H1 (cell line): ENCODE measurements around the gene ARHGAP10. TPM values are rescaled to one million over a fixed set of nuclear protein-coding genes. Genes with fewer than 3 reads are reported as not detected.

Experiments
- CTCF ChIA-PET: fragments of 300-600 bp; sonication (Branson Sonifier 250); formaldehyde crosslinking; loops from one replicate; lab custom pipeline; 2021; ENCODE audit not compliant: partially characterized antibody; lab: Charles Lee
- POLR2A ChIA-PET: fragments of 300-600 bp; sonication (Branson Sonifier 250); formaldehyde crosslinking; loops from one replicate; lab custom pipeline; 2021; ENCODE audit warnings: inconsistent platforms; ENCODE audit not compliant: partially characterized antibody; lab: Charles Lee
- DNase-seq, 2 experiments: peaks; one replicate each; pipeline versions ENCODE4 v3.0.0 to v3.0.0-alpha.2; 2010 to 2022; ENCODE audit warnings: low spot score in 2 of 2, low read depth in 1 of 2, mixed read lengths in 1 of 2
- FAIRE-seq: peaks from 2 replicates; lab custom pipeline; 2011; peaks lifted over from hg19 to GRCh38; lab: Jason Lieb, UNC
- H2AFZ ChIP-seq: 2 replicates; pipeline ENCODE4 v1.8.1; 2012; ENCODE audit warnings: low read length, inconsistent platforms
- H2AK5ac ChIP-seq: 2 replicates; pipeline ENCODE4 v1.6.1; 2013; ENCODE audit warnings: low read depth, low read length
- H2BK120ac ChIP-seq: replicated peaks from 2 replicates; pipeline ENCODE3; 2013; ENCODE audit warnings: low read depth, low read length, inconsistent platforms
- H2BK12ac ChIP-seq: 2 replicates; pipeline ENCODE4 v1.6.1; 2013; ENCODE audit warnings: low read depth, low read length
- H2BK15ac ChIP-seq: 2 replicates; pipeline ENCODE4 v1.6.1; 2013; ENCODE audit warnings: low read length
- H2BK20ac ChIP-seq: 2 replicates; pipeline ENCODE4 v1.6.1; 2013; ENCODE audit warnings: low read length
- H2BK5ac ChIP-seq: 2 replicates; pipeline ENCODE4 v1.6.1; 2013; ENCODE audit warnings: low read depth, low read length
- H3K14ac ChIP-seq: 2 replicates; pipeline ENCODE4 v1.6.1; 2013; ENCODE audit warnings: inconsistent platforms; ENCODE audit not compliant: insufficient read length
- H3K18ac ChIP-seq: 2 replicates; pipeline ENCODE4 v1.6.1; 2013; ENCODE audit warnings: low read length; ENCODE audit errors: extremely low read depth
- H3K23ac ChIP-seq: 2 replicates; pipeline ENCODE4 v1.6.1; 2013; ENCODE audit warnings: inconsistent platforms; ENCODE audit not compliant: insufficient read length
- H3K23me2 ChIP-seq: 2 replicates; pipeline ENCODE4 v1.6.1; 2013; ENCODE audit warnings: low read depth, low read length
- H3K27ac ChIP-seq: 2 replicates; pipeline ENCODE4 v1.6.1; 2011; ENCODE audit warnings: low read depth, low read length, inconsistent platforms
- H3K27me3 ChIP-seq, 4 experiments: replicated peaks in 1 of 4; 1 replicate in 1 of 4; 2 replicates in 3 of 4; pipeline versions ENCODE4 v1.6.1 to v1.8.1; 2011 to 2013; ENCODE audit warnings: low read length in 3 of 4, mild to moderate bottlenecking in 3 of 4, inconsistent platforms in 2 of 4, mixed read lengths in 2 of 4, moderate library complexity in 1 of 4; ENCODE audit not compliant: control insufficient read depth in 3 of 4, insufficient read depth in 3 of 4; ENCODE audit errors: extremely low read depth in 1 of 4
- H3K36me3 ChIP-seq, 4 experiments: 2 replicates each; pipeline versions ENCODE4 v1.6.1 to v1.8.1; 2011 to 2013; ENCODE audit warnings: mild to moderate bottlenecking in 4 of 4, low read length in 3 of 4, moderate library complexity in 2 of 4, control low read depth in 1 of 4, inconsistent platforms in 1 of 4; ENCODE audit not compliant: insufficient read depth in 4 of 4, control insufficient read depth in 2 of 4
- H3K4ac ChIP-seq: replicated peaks from 2 replicates; pipeline ENCODE3; 2013; ENCODE audit warnings: low read length, low read depth, mixed read lengths, inconsistent platforms; ENCODE audit not compliant: insufficient read length
- H3K4me1 ChIP-seq, 4 experiments: replicated peaks in 1 of 4; 1 replicate in 1 of 4; 2 replicates in 3 of 4; pipeline versions ENCODE4 v1.6.1 to v1.8.1; 2011 to 2013; ENCODE audit warnings: low read length in 3 of 4, inconsistent platforms in 2 of 4, mixed read lengths in 1 of 4; ENCODE audit not compliant: insufficient read depth in 4 of 4, control insufficient read depth in 3 of 4
- H3K4me2 ChIP-seq, 2 experiments: 2 replicates each; pipeline versions ENCODE4 v1.6.1 to v1.8.1; 2011 to 2013; ENCODE audit warnings: low read depth in 2 of 2, low read length in 2 of 2, control low read depth in 1 of 2, inconsistent platforms in 1 of 2, mild to moderate bottlenecking in 1 of 2; ENCODE audit not compliant: insufficient read depth in 1 of 2
- H3K4me3 ChIP-seq, 4 experiments: fragments of 200-600, 300-600 bp in 1 of 4; sonication (generic), shearing (Covaris generic), sonication (Bioruptor Twin) in 1 of 4; 2 replicates each; pipeline versions ENCODE4 v1.5.1 to v1.8.1; 2011 to 2016; ENCODE audit warnings: low read length in 4 of 4, low read depth in 3 of 4, control low read depth in 2 of 4, inconsistent platforms in 2 of 4, mild to moderate bottlenecking in 2 of 4, mixed read lengths in 1 of 4, moderate library complexity in 1 of 4; ENCODE audit not compliant: insufficient read depth in 2 of 4; ENCODE audit errors: extremely low read depth in 1 of 4
- H3K56ac ChIP-seq: replicated peaks from 2 replicates; pipeline ENCODE3; 2013; ENCODE audit warnings: low read depth, mild to moderate bottlenecking, mixed read lengths, low read length, inconsistent platforms; ENCODE audit not compliant: insufficient read length
- H3K79me1 ChIP-seq: 2 replicates; pipeline ENCODE4 v1.6.1; 2013; ENCODE audit warnings: low read depth, low read length, control low read depth
- H3K79me2 ChIP-seq, 2 experiments: 2 replicates each; pipeline versions ENCODE4 v1.6.1 to v1.8.1; 2012 to 2013; ENCODE audit warnings: low read length in 2 of 2, mild to moderate bottlenecking in 2 of 2, inconsistent platforms in 1 of 2; ENCODE audit not compliant: insufficient read depth in 2 of 2, control insufficient read depth in 1 of 2
- H3K9ac ChIP-seq, 4 experiments: replicated peaks in 1 of 4; 1 replicate in 1 of 4; 2 replicates in 3 of 4; pipeline versions ENCODE4 v1.6.1 to v1.8.1; 2011 to 2013; ENCODE audit warnings: low read depth in 3 of 4, low read length in 3 of 4, control low read depth in 2 of 4, mild to moderate bottlenecking in 2 of 4, moderate library complexity in 2 of 4, inconsistent platforms in 1 of 4; ENCODE audit errors: extremely low read depth in 1 of 4
- H3K9me3 ChIP-seq, 2 experiments: 2 replicates each; pipeline versions ENCODE4 v1.6.1 to v1.8.1; 2012 to 2013; ENCODE audit warnings: mild to moderate bottlenecking in 2 of 2, moderate library complexity in 2 of 2, control low read depth in 1 of 2, inconsistent platforms in 1 of 2, low read depth in 1 of 2, low read length in 1 of 2, mixed read lengths in 1 of 2; ENCODE audit not compliant: insufficient read depth in 2 of 2
- H4K20me1 ChIP-seq, 2 experiments: replicated peaks in 1 of 2; 2 replicates each; pipeline versions ENCODE3 to v1.8.1; 2011 to 2013; ENCODE audit warnings: inconsistent platforms in 2 of 2, low read length in 2 of 2, mild to moderate bottlenecking in 1 of 2; ENCODE audit not compliant: insufficient read depth in 2 of 2, control insufficient read depth in 1 of 2
- H4K5ac ChIP-seq: 2 replicates; pipeline ENCODE4 v1.6.1; 2013; ENCODE audit warnings: low read length, low read depth, mixed read lengths, inconsistent platforms; ENCODE audit not compliant: insufficient read length
- H4K8ac ChIP-seq: 2 replicates; pipeline ENCODE4 v1.8.0; 2013; ENCODE audit warnings: mild to moderate bottlenecking, moderate library complexity, low read length, inconsistent platforms; ENCODE audit not compliant: insufficient read depth; ENCODE audit errors: extremely low read depth
- H4K91ac ChIP-seq: replicated peaks from 2 replicates; pipeline ENCODE3; 2013; ENCODE audit warnings: low read length, mixed read lengths, inconsistent platforms; ENCODE audit not compliant: insufficient read length
- BCL11A ChIP-seq, 2 experiments: IDR thresholded peaks; one replicate each; pipeline ENCODE4 v1.6.1; 2011; ENCODE audit warnings: low read depth in 2 of 2, low read length in 2 of 2, mild to moderate bottlenecking in 2 of 2
- CHD1 ChIP-seq: IDR thresholded peaks from 2 replicates; pipeline ENCODE4 v1.6.1; 2012; ENCODE audit warnings: low read depth, low read length, improper control_type of control experiment
- EGR1 ChIP-seq: IDR thresholded peaks from 2 replicates; pipeline ENCODE4 v1.6.1; 2011; ENCODE audit warnings: low read depth, low read length, borderline replicate concordance
- KDM5A ChIP-seq: fragments of 200-600 bp; IDR thresholded peaks from 2 replicates; pipeline ENCODE4 v1.7.1; 2012; ENCODE audit warnings: mild to moderate bottlenecking, low read length, inconsistent platforms, mixed read lengths
- RXRA ChIP-seq: IDR thresholded peaks from 2 replicates; pipeline ENCODE4 v1.6.1; 2011; ENCODE audit warnings: low read depth, mild to moderate bottlenecking, low read length, moderate library complexity; ENCODE audit not compliant: insufficient read depth
- SIRT6 ChIP-seq: IDR thresholded peaks from one replicate; pipeline ENCODE4 v1.7.1; 2012; ENCODE audit warnings: low read length, inconsistent platforms
- SIX5 ChIP-seq: IDR thresholded peaks from 2 replicates; pipeline ENCODE4 v1.6.1; 2011; ENCODE audit warnings: mild to moderate bottlenecking, low read depth, low read length
- ZNF274 ChIP-seq: IDR thresholded peaks from 2 replicates; pipeline ENCODE4 v1.7.0; 2012; ENCODE audit warnings: low read length, borderline replicate concordance; ENCODE audit errors: extremely low read depth
- WGBS, 2 experiments: shearing (Covaris generic) in 1 of 2; methylation state at CpG; one replicate each; pipeline versions ENCODE4 v1.1.6 to v1.1.7; 2013 to 2015; ENCODE audit warnings: low lambda C conversion rate in 2 of 2, mixed read lengths in 2 of 2, inconsistent platforms in 1 of 2, low coverage in 1 of 2, missing lambda C conversion rate in 1 of 2; ENCODE audit not compliant: insufficient replicate concordance in 2 of 2, insufficient coverage in 1 of 2, insufficient read length in 1 of 2; ENCODE audit errors: extremely low coverage in 1 of 2, missing lambda C conversion rate in 1 of 2; 5-methylcytosine and 5-hydroxymethylcytosine counted together
- polyA plus RNA-seq, 7 experiments: library from polyadenylated mRNA; depleted of rRNA in 3 of 7; stranded (reverse) in 5 of 7; unstranded in 2 of 7; fragments of >200 nt in 5 of 7; fragments of 200-250 nt in 2 of 7; gene quantifications; 1 replicate in 5 of 7; 2 replicates in 1 of 7; 4 replicates in 1 of 7; pipeline versions ENCODE4 v1.2.1 to v1.2.3, GENCODE V29; 2011 to 2013; ENCODE audit warnings: missing spikeins in 2 of 7, mixed read lengths in 2 of 7
- total RNA-seq: library from RNA; stranded (reverse); fragmentation: NEBNext Ultra II Directional; extraction: Animal tissue kit (Norgen Biotek cat#: 25700); gene quantifications from 2 replicates; pipeline ENCODE4 v1.2.1, GENCODE V29; 2021
- TF ChIP-seq, protein P1 (sequence below), 3 experiments: IDR thresholded peaks; 1 replicate in 2 of 3; 2 replicates in 1 of 3; pipeline versions ENCODE4 v1.5.1 to v1.6.1; 2011; ENCODE audit warnings: low read length in 3 of 3, mild to moderate bottlenecking in 3 of 3, inconsistent platforms in 2 of 3, low read depth in 1 of 3, moderate library complexity in 1 of 3; ENCODE audit not compliant: insufficient read depth in 1 of 3; ENCODE audit errors: control extremely low read depth in 1 of 3

ARHGAP10 gene
- total and polyA plus RNA-seq, 2 of the 8 experiments (the other 6 are each of a cell fraction or from before 2014, with no cell fraction given), result 3.7 to 6.1 TPM

DNA sequence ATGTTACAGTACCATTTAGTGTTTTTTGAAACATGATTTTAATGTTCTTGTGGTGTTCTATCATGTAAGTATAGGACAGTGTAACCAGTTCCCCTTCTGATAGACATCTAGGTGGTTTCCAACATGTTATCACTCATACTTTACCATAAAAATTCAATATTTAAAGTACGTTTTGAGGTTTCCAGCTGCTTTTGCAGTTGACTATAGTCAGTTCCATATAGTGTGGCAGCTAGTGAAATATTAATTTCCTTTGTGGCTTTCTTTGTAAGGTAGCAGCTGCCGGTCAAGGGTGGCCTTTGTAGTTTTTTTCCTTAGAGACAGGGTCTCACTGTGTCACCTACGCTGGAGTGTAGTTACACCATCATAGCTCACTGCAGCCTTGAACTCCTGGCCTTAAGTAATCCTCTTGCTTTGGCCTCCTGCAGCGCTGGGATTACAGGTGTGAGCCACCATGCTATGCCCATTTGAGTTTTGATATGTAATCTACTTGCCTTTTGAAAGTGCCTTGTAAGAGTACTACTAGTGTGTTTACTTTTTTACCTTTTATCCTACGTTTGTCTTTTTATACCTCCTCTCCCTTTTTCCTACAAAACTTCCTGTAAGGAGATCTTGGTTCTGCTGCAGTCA is 63.0 kb downstream of the ARHGAP10 start:
- no peaks in the 10 kb centered on the region for H3K36me3 ChIP-seq
- H2BK12ac ChIP-seq, result no peak overlapping the region
- H3K9ac ChIP-seq, result no peak overlapping the region
- H3K27me3 ChIP-seq, result no peaks in the 10 kb centered on the region
- no peak overlapping the region for H3K4ac ChIP-seq
- no peaks in the 10 kb centered on the region for H4K20me1 ChIP-seq
- H3K4me2 ChIP-seq, result no peak overlapping the region
- no peak for TF ChIP-seq EGR1
- no peak for TF ChIP-seq SIX5
- TF ChIP-seq ZNF274, result no peak
- no peak for TF ChIP-seq SIRT6
- TF ChIP-seq, protein P1, sequence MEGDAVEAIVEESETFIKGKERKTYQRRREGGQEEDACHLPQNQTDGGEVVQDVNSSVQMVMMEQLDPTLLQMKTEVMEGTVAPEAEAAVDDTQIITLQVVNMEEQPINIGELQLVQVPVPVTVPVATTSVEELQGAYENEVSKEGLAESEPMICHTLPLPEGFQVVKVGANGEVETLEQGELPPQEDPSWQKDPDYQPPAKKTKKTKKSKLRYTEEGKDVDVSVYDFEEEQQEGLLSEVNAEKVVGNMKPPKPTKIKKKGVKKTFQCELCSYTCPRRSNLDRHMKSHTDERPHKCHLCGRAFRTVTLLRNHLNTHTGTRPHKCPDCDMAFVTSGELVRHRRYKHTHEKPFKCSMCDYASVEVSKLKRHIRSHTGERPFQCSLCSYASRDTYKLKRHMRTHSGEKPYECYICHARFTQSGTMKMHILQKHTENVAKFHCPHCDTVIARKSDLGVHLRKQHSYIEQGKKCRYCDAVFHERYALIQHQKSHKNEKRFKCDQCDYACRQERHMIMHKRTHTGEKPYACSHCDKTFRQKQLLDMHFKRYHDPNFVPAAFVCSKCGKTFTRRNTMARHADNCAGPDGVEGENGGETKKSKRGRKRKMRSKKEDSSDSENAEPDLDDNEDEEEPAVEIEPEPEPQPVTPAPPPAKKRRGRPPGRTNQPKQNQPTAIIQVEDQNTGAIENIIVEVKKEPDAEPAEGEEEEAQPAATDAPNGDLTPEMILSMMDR (IDR thresholded peaks at IDR 0.05; ENCODE audit: control extremely low read depth in 1 of 3, insufficient read depth in 1 of 3, low read depth in 1 of 3, low read length in 3 of 3), result no peak
- no peak for TF ChIP-seq BCL11A (IDR thresholded peaks at IDR 0.05; ENCODE audit: low read depth in 2 of 2, low read length in 2 of 2)
- TF ChIP-seq RXRA, result no peak
- no peak for TF ChIP-seq CHD1
- TF ChIP-seq KDM5A, result no peak
- H3K14ac ChIP-seq, result no peak overlapping the region
- no peak overlapping the region for H3K27ac ChIP-seq
- FAIRE-seq (no peak), DNase-seq (no peak)
- H3K4me1 ChIP-seq, result peaks cover 0 to 2% (median under 1%) of the 10 kb centered on the region in 4 experiments; a peak in 1 of 7 replicates
- WGBS, 2 experiments, result 80% methylated on average over 5 of the region's 5 CpGs; no CpG with 5 or more reads in 1 of the 2 experiments
- ChIA-PET POLR2A (no interaction called here), CTCF (interaction anchor here (1.2 to 1.7 kb wide), 4 partner anchors 11 to 116 kb away, joined by 3 to 8 read pairs (median 4); no protein-coding TSS in a partner anchor)
- no peak overlapping the region for H3K56ac ChIP-seq
- H3K79me1 ChIP-seq, result no peaks in the 10 kb centered on the region
- H2BK20ac ChIP-seq, result no peak overlapping the region
- no peak overlapping the region for H4K8ac ChIP-seq
- H2BK15ac ChIP-seq, result no peak overlapping the region
- no peak overlapping the region for H3K18ac ChIP-seq
- H3K79me2 ChIP-seq, result no peaks in the 10 kb centered on the region
- H4K5ac ChIP-seq, result no peak overlapping the region
- H2AK5ac ChIP-seq, result no peak overlapping the region
- no peak overlapping the region for H3K4me3 ChIP-seq
- H2BK5ac ChIP-seq, result no peak overlapping the region
- H2AFZ ChIP-seq, result no peak overlapping the region
- H3K23me2 ChIP-seq, result no peaks in the 10 kb centered on the region
- no peak overlapping the region for H4K91ac ChIP-seq
- no peak overlapping the region for H3K23ac ChIP-seq
- H2BK120ac ChIP-seq, result no peak overlapping the region
- H3K9me3 ChIP-seq, result no peaks in the 10 kb centered on the region
